Stimulated activated CD8-positive, alpha-beta memory T cell treated with anti-CD3 and anti-CD28 coated beads, Interleukin-4, amount 100 ng/mL, for 24 hours (primary cell): Measurements from ENCODE around the gene SMCO4.

Source experiments
- DNase-seq: peaks from one replicate; pipeline ENCODE4 v3.0.0-alpha.2; 2020; ENCODE audit warnings: low read depth

Gene SMCO4

DNA sequence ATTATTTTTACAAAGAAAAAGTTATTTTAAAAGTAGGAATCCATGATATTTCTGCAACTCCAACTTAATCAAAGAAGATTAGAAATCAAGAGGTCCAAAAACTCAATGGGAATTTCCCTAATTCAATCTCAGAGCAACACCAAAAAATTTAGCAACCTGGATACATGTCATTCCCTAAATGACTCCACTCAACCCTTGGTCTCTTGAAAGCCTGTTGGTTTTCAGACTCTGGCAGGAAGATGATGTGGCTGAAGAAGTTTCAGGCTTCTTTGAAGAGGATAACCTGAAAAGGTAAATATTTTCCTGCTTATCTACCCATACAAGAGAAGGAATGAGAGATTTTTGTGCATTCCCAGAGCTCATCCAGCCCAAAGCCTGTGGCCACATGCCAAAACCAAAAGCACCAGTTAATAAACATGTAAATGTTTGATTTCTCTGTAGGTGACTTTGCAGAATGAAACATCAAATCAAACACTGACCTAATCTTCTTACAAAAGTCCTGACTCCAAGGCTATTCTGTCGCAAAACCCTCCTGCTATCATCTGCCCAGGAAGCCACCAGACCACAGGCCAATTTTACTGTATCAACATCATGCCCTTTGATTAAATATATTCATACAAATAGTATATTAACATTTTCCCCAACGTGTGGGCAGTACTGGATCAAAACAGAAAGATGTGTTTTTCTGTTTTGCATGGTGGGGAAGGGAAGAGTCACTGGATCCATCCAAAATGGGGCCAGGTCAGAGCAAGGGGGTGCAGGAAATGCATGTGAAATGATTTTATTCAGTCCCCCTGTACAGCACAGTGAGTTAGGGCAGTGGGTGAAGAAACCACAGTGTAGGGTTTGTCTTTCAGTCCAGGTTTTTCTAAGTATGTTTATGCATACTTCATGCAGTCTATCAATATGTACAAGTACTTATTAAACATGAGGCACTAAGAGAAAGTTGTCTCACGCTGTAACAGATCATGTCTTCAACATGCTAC, 38.8 kb downstream of the SMCO4 start:
- no peak for DNase-seq

DNA sequence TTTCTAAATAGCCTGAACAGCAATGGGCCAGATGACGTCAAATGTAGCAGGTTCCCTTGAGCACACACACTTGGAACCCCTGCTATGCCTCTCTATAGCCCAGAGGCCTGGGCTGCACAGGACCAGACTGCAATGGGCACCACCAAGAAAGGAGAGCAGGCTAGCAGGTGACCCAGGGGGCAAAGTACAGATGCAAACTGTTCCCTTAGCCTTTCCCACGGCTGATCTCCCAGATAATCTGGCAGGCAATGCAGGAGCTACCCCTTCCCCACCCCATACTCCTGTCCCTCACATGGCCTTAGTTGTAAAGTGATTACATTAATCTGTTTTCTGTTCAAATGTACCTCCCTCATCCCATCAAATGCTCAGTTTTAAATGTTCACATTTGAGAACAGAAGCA, 41.3 kb downstream of the SMCO4 start:
- DNase-seq, result no peak

DNA sequence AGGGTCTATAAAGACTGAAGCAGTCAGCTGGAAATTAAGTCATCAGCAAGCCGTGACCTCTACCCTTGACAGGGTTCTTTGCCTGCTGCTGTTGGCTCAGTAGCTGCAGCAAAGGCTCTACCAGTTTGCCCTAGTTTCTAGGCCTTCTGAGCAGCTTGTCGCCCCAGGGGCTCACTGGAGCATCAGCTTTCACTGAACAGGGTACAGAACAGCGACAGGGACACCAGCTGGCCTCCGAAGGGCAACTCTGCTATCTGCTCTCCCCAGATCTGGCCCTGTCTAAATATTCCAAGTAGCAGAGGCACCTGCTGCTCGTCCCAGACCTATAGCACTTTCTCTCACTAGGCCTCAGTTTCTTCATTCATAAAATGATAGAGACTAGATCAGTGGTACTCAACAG, 42.4 kb downstream of the SMCO4 start:
- no peak for DNase-seq

DNA sequence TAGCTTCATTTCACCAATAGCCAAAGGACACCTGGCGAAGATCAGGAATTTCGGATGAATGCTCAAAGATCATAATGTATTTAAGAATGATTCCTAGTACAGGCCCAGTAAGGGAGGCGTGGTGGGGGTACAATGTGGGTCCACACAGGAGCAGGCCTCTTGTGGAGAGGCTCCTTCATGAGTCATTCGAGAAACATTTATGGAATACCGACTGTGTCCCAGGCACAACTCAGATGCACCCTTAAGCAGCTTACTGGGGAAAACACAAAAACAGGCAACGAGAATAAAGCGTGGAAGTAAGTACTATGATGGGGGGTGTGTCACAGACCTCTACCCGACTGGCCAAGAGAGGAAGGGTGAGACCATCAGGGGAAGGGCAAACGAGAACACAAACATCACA, 44.5 kb downstream of the SMCO4 start:
- DNase-seq, result no peak

DNA sequence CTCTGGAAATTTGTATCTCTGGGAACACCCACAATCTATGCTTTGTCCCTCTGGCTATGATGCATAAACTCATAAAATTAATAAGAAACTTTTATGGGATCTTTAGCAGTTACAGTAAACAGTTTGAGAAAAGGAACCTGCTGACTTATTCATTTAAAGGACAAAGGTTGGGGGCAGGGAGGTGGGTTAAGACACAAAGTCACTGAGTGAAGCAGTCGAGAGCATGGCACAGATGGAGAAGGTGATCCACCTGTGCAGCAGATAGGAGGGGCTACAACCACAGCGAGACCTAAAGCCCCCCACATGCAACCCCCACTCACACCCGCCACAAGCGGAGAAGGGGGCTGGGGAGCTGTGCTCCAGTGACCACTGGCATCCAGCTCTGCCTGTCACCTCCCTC, 45.0 kb downstream of the SMCO4 start:
- DNase-seq, result no peak

DNA sequence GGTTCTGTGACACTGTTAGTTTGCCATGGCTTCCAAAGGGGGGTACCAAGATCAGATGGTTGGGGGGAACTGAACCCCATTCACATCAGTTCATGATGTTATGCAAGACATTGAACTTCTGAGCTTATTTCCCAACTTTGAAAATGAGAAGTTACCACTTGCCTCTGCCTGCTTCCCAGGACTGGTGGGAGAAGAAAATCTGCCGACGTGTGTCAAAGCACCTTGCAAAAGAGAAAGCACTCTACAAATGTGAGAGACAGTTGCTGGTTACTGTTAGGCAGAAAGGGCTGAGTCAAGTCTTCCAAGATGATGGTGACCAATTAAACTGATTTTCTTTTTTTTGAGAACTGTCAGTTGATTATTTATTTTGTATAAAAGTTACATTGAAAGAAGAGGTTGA, 45.6 kb downstream of the SMCO4 start:
- no peak for DNase-seq

DNA sequence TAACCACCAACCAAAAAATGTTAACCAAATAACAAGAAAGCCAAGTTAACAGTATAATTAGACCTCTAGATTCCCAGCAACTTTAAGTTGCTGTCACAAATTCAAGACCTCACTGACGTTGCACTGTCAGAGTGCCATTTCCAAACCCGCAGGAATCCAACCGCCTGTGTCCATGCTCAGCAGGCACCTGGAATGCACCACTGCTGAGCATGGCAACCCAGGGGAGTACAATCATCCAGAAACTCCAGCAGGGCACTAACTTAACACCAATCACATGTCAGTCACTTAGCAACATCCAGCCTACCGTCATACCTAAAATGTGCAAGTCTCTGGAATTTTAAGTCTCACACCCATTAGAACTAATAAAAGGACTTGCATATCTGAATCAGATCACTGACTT, 48.8 kb downstream of the SMCO4 start:
- no peak for DNase-seq

DNA sequence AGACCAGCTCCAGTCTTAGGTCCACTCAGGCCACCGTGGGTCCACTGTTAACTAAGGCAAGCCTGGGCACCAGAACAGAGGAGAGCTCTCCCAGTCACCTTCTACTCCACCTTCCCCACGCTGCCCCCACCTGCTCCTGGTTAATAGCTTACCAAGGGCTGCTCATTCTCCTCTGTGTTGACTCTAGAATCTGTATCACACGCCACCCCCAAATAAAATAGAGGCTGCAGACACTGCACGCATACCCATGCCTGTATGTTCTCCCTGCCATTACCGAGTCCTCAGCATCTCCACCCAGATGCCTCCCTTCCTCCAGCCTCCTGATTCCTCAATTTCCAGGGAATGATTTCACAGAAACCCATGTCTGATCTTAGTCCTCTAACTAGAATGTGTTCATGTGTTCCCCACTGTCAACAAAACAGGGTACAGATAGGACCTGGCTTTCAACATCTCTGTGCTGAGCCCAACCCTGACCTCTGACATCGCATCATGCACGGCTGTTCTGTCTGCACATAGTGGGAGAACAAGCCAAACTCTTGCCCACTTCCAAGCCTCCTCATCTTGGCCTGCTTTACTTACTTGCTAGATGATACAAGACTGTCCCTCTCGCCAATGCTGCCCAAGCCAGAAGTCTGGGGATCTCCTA, 49.8 kb downstream of the SMCO4 start:
- no peak for DNase-seq

DNA sequence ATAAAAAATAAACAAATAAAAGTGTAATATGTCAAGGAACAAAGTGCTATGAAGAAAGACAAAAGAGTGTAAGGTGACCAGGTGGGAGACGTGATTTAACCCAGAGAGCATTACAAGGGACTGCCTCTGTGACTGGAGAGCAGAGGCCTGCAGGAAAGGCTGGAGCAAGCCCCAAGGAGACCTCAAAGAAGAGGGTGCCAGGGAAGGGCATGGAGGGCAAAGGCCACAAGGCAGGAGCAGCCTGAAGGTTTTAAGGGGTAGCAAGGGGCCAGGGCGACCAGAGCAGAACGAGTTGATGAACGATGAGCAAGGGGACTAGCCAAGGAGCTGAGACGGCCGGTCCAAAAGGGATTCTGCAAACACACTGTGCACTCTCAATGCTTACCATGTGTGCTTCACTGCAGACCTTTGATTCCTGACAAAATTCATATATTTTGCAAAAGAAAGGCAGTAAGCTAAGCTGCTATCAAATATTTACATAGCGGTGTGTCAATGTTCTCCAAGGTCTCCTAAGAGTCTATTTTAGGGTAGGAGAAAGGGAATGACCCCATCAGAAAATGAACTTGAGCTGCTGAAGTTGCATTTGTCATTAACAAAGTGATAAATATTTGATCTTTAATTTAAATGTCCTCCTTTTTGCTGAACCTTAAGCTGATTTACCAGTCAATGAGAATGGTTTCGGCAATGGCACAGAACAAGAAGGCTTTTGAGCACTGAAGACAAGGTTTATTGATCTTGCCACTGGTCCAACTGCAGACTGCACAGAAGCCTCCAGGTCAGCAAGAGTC, 50.5 kb downstream of the SMCO4 start:
- DNase-seq, result no peak

DNA sequence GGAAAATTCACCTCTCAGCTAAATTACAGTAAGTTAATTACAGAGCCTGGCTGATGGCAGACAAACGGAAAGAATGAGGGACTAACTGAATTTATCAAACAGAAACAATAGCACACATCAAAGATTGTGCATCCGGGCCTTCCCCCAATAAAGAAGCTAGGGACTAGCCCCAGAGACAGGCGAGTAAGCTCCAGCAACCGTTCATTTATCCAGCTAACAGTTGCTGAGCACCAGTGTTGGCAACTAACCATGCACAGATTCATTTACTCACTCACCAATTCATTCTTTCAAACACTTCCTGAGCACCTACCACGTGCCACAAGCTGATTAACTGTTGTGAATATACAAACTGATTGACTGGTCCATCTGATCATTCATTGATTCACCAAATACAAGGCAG, 51.2 kb downstream of the SMCO4 start:
- no peak for DNase-seq

DNA sequence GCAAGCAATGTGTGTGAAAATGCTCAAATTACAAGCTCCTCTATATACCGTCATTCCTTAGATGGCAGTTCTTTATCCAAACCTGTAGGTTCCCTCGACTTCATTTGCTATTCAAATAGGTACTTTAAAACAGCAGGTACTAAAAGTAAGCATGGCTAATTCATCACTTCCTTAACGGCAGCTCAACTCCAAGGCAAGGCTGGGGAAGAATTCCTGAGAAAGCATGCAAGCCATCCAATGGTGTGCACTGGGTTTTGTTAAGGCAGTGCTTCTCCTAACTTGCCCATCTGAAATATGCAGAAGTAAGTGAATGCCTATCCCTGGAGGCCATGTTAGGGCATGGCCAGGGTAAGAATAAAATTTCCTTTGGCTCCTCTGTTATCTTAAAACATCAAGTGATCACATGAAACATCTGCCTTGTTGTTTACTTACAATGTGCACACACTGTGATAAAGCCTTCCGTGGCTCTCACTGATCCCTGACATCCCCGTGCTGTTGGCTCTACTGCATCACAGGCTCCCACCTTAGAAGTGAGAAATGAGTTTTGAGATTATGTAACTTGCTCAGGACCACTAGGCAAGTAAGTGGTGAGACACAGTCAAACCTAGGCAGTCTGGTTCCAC, 52.1 kb downstream of the SMCO4 start:
- no peak for DNase-seq

DNA sequence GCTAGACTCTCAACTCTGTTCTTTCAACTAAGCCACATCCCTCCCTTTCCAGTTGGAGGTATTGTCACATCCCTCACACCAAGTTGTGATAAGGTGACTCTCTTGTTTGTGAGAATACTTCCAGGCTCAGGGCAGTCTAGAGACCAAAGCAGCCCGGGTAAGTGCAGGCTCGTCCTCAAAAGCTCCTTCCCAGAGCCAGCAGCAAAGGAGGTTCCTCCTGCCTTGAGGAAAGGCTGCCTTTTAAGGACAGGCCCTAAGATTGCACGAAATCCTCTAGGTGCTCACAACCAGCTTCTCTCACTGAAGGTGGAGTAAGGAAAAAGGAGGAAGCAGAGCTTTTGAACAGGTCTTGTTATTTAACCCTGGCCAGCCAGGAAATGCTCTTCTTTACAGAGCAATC, 53.4 kb downstream of the SMCO4 start:
- DNase-seq, result no peak

DNA sequence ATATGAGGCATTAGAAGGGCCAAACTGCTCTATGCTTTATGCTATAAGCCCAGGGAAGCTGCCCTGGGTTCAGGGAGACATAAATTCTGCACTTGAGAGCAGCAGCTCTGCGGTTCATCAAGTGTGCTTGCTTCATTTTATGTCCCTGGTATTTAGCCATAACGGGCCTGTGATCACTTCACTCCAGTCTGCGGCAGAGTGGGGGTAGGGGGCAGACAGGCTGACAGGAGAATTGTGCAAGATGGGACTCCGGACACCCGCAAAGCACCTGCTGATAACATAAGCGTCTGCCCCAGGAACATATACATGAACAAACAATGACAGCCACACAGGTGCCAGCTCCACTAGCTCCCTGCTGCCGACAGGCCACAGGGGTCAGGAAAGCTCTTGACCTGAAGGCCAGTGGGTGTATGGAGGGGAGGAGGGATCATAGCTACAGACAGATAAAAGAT, 56.1 kb downstream of the SMCO4 start:
- DNase-seq, result no peak

DNA sequence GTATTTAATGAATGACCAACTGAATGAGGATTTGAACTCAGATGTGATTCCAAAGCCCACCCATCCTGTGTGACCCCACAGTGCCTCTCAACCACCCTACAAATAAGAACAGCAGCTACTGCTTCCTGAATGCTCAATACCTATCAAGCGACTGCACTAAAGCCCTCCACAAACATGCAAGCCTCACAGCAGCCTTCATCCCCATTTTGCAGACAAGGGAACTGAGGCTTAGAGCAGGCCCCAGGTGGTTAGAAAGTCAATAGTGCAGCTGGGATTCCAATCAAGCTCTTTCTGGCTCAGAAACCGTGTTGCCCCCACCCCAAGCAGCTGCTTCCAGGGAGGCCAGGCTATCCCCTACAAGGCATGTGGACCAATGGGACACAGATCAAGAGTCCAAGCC, 57.2 kb downstream of the SMCO4 start:
- no peak for DNase-seq

DNA sequence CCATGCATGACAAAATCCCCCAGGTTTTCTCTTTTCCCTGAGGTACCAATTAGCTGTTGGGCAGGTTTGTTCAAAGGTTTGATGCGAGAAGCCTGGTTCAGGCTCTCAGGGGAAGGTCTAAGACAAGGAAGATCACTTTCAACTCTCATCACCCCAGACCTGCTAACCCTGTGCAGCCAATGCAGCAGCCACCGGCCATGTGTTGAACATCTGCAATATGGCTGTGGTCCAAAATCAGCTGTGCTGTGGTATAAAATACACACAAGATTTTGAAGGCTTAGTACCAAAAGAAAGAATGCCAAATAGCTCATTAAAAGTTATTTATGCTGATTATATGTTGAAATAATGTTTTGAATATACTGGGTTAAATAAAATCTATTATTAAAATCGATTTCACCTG, 58.5 kb downstream of the SMCO4 start:
- DNase-seq, result no peak

DNA sequence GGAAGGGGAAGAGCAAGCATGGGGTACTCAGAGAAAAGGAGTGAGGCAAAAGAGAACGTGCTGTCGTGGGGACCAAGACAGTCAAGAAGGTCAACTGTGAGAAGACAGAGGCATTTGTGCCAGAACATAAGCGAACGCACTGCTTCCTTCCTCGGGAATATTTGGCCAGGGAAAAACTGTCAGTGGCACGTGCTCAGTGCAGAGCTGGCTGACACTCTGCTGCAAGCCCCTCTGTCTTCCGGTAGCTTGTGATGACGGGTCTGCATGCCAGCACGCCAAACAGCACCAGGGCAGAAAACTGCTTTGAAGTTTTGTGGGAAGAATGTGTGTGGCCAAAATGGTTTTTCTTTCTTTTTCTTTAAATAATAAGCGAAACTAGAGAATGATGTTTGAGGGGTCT, 60.6 kb downstream of the SMCO4 start:
- no peak for DNase-seq

DNA sequence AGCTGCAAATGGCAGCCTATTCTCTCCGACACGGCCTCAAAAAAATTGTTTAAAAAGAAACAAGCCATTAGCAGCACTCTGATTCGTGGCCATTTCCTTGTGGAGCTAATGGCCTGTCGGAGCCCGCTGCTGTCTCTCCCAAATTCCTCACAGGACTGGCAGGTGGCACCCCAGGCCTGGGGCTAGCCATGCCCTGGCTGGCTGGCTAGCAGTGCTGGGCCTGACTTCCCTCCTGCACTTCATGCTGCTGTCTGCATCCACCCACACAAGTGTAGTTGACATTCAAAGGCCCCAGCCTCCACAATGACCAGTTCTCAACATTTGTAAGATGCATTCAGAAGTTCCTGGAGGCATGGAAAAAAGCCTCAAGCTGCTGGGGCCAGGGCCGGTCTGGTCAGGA, 61.5 kb downstream of the SMCO4 start:
- DNase-seq, result no peak

DNA sequence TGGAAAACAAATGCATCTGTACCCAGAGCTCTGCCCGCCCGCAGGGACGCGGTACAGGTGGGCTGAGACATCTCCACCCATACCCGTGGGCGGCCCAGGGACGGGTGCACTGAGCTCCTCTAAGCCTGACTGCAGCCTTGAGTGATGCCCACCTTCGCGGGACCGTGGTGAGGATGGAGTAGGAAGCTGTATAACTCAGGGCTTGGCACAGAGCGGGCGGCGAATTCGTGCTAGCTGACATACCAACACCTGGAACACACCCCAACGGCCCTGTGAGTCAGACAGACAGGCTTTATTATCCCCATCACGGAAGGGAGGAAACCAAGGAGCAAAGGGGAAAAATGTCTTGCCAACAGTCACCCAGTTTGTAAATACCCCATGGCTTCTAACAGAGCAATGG, 61.9 kb downstream of the SMCO4 start:
- no peak for DNase-seq

DNA sequence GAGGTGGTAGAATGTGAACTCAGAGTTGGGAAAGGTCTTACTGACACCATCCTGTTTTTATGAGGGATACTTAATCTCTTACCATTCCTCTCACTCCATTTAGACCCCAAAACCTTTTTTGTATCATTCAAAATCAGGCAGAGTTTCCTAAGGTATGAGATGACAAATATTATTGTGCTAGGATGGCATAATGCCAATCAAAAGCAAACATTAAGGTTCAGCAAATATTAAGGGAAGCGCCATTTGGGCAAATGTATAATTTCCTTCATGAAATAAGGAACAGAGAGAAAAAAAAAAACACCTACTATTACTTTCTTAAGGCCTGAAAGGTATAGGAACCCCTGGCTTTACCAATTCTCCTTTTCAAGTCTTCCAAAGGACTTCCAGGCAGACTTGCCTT, 62.4 kb downstream of the SMCO4 start:
- no peak for DNase-seq

DNA sequence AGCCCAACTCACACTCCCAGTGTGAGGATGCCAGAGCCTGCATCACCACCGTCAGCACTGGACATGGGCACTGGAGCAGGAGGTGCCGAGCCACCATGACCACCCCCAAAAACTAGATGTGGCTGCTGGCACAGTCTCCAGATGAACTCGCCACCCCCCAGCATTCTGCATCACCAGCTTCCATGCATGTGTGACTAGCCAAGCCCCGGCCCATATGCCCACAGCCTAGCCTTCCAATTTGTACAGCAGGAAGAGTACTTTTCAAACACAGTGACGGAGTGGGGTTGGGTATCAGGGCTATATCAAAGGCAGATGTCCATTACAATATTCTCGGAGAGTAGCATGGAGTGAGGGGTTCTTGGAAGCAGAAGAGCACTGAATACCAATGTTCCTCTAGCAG, 62.9 kb downstream of the SMCO4 start:
- no peak for DNase-seq

DNA sequence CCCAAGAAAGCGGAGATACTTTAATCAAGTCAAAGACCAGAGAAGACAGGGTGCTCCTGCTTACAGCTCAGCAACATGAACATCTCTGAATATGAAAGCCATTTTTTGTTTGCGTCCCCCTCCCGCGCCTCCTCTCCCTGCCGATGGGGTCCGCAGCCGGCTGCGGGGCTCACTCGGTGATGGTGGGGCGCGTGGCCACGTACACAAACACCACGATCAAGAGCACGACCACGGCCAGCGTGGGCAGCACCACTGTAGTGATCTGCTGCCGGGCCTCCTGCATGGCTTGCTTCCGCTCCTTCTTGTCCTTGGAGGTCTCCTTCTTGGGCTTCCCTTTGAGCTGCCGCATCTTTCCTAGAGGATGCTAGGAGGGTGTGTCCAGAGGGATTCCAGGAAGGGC, 64.3 kb downstream of the SMCO4 start:
- DNase-seq, result no peak

DNA sequence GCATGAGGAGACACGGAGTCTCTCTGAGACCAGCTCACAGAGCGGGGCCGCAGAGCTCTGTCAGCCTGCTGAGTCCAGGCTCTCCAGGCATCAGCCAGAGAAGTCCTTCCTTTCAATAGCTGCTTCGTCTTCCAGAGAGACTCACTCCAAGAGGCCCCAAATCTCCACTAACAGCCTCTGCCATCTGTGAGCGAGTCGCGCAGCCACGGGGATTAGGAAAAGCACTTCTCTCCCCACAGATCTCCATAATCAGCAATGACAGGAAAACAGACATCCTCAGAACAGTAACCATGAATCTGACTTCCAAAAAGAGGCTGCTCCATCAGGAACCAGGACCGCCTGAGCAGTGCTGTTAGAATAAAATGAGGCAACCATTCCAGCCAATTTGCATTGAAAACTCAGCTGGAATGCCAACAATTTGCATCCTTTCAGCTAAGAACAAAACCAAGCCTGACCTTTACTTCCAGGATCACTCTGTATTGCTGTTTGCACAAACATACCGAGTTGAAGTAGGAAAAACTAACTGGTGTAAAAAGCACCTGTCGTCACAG, 65.4 kb downstream of the SMCO4 start:
- no peak for DNase-seq
